Stimulated activated CD8-positive, alpha-beta memory T cell treated with anti-CD3 and anti-CD28 coated beads, Interleukin-4, amount 100 ng/mL, for 24 hours (primary cell): ENCODE results near the gene TSPAN9.
A peak's percentile ranks its signal among the peaks of the same experiment; 100 is the strongest.
"Not testable (repeated sequence)": the region's sequence is repeated elsewhere in the genome, so short reads cannot be mapped to it uniquely, and the experiment has no call there.

ENCODE experiments used
- DNase-seq: peaks from one replicate; pipeline ENCODE4 v3.0.0-alpha.2; 2020; ENCODE audit warnings: low read depth

TSPAN9 gene

DNA sequence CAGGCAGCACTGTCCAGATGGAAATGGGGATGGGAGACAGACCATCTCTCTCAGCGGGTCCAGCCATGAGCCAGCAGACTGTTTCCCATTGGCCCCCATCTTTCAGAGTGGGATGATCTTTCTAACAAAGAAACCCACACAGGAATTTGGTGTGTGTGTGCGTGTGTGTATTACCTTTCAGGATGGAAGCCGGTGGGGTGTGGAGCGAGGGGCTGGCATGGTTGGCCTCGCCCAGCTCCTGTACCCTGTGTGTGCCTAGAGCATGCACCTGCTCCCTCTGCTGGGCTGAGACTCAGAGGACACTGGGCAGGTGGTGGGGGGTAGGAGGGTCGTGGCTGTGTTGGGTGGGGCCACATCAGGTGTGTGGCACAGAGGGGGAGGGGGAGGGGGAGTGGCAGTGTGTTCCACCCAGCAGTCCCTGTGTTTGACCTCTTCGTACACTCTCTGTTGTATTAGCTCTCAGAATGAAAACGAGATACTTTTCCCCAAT lies 33.0 kb upstream of the TSPAN9 start:
- DNase-seq = no peak

DNA sequence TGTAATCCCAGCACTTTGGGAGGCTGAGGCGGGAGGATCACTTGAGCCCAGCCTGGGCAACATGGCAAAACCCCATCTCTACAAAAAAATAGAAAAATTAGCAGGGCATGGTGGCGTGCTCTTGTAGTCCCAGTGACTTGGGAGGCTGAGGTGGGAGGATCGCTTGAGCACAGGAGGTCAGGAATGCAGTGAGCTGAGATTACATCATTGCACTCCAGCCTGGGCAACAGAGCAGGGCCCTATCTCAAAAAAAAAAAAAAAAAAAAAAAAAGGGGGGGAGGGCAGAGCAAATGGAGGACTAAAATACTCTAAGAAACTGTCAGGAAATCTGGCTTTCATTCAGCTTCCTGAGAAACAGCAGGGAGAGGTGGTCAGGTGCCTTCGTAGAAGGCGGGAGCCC lies 31.7 kb upstream of the TSPAN9 start:
- no peak for DNase-seq

DNA sequence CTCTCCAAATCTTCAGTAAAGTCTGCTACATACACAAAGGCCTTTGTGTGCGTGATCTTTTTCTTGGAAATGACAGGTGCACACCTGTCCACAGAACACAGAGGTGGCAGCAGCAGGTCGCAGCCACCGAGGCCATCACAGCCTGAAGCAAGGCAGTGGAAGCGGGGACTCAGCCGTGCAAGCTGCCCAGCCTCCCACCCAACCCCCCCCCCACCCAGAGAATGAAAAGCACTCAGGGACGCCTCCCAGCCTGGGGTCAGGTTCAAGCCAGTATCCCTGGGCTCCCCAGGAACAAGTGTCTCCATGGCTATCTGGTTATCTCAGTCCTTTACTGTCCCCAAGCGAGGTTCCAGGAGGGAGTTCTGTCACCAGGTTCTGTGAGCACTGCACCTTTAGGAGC lies 31.2 kb upstream of the TSPAN9 start:
- no peak for DNase-seq

DNA sequence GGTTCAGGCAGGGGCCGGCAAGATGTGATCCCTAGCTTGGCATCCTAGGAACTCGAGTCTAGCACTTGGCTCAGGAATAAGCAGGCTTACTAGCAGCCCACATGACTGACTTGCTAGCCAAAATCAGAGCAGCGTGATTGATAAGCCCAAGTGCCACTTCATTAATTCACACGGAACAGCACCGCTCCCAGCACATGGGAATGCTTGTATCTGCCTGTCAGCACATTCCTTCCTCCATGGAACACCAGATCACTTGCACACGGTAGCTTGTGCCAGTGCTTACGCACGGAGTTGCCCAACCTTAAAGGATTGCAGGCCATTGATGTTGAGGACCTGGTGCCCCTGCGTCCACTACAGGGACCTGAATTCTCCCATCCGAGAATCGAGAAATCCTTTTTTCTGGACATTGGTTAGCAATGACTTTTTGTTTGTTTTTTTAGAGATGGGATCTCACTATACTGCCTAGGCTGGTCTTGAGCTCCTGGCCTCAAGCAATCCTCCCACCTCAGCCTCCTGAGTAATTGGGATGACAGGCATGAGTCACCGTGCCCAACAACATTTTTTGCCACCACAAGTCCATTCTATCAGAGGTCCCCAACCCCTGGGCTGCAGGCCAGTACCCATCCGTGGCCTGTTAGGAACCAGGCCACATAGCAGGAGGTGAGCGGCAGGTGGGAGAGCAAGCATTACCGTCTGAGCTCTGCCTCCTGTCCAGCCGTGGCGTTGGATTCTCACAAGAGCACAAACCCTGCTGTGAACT lies 30.6 kb upstream of the TSPAN9 start:
- no peak for DNase-seq

DNA sequence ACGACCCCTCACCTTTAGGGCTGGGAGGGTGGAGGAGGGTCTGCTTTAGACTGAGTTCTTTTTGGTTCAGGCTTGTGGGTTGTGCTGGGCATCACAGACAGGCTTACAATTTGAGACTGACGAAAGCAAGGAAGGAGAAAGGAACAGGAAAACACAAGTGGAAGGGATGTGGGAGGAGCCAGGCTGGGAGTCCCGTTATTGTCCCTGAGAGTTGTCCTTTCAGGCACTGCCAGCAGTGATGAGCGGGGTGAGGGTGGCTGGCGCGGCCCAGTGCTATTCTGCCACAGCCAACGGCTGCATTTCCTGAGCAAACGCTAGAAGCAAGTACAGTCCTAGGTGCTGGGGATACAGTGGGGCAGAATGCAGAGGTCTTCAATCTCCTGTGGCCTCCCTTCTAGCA lies 29.2 kb upstream of the TSPAN9 start:
- DNase-seq = no peak

DNA sequence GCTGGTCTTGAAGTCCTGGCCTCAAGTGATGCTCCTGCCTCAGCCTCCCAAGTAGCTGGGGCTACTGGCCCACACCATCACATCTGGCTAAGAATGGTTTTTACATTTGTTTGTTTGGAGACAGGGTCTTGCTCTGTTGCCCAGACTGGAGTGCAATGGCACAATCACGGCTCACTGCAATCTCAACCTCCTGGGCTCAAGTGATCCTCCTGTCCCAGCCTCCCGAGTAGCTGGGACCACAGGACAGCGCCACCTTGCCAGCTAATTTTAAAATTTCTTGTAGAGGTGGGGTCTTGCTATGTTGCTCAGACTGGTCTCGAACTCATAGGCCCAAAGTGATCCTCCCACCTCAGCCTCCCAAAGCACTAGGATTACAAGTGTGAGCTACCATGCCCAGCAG lies 28.6 kb upstream of the TSPAN9 start:
- no peak for DNase-seq

DNA sequence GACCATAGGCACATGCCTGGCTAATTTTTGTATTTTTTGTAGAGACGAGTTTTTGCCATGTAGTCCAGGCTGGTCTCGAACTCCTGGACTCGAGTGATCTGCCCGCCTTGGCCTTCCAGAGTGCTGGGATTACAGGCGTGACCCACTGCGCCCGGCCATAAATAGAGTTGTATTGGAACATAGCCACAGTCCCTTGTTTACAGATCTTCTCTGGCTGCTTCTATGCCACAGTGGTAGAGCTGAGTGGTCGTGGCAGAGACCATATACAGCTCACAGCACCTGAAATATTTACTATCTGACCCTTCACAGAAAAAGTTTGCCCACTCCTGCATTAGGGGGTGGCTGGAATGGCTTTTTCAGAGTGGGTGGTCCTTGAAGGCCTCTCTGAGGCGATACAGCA lies 28.0 kb upstream of the TSPAN9 start:
- DNase-seq = no peak

DNA sequence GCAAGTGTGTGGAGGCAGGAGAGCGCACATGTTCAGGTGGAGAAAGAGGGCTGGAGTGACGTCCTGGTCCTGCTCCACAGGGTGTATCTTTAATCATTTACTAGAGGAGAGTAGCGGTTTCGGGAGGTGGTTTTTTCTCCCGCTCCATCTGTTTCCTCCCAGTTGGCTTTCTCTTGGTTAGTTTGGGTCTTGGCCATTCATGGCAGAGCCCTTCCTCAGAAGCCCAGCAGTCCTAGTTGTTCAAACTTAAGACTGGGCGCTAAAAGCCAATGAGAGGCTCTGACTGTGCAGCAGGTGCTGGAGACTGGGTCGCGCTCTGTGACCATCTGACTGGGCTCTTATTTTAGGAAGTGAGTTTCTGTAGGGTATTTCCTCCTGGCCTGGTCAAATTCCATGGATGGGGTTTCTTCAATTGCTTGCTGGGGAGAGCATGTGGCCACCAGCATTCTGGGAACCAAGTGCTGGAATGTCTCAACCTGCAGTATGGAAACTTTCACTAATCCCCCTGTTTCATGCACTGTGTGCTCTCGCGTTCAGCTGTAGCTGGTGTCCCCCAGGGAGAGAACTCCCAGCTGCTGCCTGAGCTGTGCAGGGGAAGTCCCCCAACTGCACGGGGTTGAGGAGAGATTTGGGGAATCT lies 27.4 kb upstream of the TSPAN9 start:
- no peak for DNase-seq

DNA sequence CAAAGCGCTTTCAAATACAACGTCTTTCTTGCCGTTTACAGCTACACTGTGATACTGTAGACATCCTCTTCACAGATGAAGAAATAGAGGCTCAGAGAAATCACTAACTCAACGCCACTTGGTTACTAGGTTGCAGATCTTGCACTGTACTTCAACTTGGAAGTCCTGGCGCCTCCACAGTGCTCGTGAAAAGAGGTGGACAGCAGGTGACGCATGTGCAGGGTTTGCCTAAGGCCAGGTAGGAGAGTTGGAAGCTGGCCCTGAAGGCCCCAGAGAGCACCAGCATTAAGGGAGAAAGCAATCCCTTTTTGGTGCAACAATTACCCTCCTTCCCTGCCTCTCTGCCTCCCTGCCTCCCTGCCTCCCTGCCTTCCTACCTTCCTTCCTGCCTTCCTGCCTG lies 22.8 kb upstream of the TSPAN9 start:
- DNase-seq = no peak

DNA sequence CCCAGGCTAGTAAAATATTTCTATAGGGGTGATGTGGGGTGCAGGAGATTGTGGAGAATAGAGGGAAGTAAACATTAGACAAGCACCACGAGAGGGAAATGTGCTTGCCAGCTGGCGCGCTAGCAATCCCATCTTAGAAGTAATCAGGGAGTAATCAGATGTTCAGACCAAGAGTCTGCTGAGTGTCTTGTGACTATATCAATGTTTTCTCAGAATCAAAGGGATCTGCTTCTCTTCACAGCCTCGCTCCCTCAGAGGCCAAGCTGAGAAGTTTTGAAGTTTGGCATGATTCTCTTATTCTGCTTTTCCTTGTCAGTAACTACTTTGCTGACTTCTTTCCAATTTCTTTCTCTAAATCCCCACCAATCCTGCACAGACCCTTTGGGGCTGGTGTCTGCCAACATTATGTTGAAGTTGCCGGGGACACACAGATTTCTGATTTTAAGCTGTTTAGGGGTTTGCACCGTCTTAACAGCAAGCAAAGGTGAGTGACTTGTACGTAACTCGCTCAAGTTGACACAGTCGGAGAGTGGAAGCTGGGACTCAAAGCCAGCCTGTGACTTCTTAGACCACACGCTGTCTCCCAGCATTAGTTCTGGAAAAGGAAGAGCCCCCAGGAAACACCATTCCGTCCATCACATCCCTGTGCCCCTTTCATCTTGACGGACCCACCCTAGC lies 22.0 kb upstream of the TSPAN9 start:
- DNase-seq = no peak

DNA sequence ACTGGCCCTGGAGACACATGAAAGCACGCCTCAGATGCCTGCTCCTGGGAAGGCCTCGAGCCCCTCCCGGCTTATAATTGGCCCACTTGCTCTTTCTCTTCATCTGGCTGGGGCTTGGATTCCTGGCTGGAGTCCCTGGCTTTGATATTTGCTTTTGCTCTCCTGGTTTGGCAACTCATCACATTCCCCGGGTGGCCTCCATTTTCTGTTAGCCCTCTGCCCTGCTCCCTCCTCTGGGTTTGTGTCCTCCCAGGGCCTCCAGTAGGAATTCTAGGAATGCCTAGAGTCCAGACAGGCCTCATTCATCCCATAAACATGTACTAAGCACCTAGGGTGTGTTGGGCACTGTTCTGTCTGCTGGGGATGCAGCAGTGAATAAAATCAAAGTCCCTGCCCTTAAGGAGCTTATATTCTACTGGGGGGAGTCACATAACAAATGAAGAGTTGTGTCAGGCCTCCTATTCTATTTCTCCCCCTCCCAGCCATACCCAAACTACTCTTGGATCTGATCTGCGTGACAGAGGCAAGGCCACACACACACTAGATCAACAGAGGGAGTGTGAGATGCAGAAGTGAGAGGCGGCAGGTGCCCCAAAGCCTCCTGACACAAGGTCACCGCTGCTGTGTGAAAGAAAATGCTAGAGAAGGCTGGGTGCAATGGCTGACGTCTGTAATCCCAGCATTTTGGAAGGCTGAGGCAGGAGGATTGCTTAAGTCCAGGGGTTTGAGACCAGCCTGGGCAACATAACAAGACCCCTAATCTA lies 21.3 kb upstream of the TSPAN9 start:
- DNase-seq = no peak

DNA sequence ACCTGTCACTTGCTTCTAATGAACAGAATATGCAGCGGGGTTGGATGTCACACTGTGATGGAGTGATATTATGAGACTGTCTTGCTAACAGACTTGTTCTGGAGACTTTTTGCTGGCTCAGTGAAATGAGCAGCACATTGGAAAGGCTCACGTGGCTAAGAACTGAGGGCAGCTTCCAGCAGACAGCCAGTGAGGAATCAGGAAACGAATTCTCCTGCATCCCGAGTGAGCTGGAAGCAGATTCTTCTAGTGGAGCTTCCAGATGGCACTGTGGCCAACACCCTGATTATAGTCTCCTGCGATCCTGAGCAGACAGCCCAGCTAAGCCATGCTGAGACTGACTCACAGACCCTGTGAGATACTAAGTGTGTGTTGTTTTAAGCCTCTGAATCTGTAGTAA lies 16.1 kb upstream of the TSPAN9 start:
- DNase-seq = no peak

DNA sequence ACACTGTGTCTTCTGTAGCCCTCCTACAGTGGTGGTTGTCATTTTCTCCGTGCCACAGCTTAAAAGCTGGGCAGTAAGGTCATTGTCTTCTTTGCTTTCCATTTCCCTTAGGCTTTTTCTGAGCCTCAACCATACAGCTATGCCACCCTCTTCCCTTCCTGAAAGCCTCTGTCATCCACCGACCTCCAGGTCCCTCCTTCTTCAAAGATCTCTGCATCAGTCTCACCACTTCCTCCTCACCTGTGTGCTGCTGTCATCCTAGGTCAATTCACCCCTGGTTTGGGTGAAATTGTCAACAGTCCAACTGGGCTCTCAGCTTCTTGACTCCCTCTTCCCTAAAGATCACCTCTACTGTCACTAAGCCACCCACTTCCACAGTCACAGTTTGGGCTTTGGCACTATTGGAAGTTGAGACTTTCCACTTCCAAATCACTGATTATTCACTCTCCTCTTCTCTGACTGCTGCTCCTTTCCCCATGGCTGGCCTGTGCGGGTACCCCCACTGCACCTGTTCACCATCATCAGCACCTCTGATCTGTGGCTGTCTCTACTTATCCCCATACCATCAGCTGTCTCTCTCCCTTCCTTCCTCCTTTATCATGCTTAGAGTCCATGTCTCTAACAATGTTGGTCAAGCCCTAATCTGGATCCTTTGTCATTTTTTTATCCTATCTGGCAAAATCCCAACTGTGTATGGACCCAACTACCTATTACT lies 15.5 kb upstream of the TSPAN9 start:
- DNase-seq = no peak

DNA sequence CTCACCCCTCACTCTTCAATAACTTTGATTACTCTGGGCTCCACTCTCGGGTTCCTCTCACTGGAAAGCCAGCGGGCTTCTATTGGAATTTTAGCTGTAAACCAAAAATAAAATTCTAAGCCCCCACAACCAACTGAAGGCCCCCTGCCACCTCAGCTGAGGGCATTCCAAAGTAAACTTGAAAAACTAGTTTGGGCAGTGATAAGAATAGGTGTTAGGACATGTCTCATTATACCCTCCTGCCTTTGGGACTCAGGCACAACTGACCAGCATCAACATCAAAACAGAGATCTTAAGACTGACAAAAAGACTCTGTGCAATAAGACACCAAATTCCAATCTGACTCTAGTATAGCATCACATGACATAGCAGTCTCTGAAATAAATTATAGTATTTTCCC lies 11.9 kb upstream of the TSPAN9 start:
- no peak for DNase-seq

DNA sequence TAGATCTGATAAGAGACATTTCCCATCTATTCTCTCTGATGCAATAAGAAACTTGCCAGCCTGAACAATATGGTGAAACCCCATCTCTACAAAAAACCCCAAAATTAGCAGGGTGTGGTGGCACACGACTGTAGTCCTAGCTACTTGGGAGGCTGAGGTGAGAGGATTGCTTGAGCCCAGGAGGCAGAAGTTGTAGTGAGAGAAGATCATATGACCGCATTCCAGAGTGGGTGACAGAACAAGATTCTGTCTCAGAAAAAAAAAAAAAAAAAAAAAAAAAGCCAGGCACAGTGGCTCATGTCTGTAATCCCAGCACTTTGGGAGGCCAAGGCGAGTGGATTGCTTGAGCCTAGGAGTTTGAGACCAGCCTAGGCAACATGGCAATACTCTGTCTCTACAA lies 11.3 kb upstream of the TSPAN9 start:
- DNase-seq = not testable (repeated sequence)

DNA sequence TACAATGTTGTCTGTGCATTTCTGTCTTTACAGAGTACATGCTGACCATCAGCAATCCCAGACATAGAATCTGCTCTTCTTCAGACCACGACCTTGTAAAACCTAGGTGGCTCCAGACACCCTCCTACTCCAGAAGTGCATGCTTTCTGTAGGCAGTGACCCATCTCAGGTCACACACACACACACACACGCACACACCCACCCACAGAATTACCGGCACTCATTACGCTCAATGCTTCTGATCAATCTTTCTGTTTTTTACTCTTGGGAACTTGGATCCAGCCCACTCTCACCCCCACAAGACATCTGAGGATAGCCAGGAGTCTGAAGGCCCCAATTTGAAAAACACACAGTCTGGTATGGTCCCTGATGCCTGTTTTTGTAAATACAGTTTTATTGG lies 7.5 kb upstream of the TSPAN9 start:
- DNase-seq = no peak

DNA sequence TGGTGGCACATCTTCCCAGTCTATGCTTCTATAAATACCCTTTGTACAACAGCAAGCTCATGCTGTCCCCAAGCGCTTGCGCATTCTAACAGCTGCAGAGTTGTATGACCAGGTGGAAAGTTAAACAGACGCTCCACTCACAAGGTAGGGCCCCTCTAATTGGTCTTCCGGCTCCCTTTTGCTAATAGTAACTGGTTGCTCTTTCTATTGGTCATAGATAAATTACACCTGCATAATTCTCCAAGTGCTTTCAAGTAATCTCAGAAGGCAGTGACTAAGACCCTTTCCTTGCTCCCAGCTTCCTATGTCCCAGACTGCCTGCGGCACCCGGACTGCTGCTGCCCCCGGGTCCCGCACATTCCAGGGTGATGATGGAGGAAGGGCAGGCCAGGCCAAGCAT lies 6.1 kb upstream of the TSPAN9 start:
- DNase-seq = no peak

DNA sequence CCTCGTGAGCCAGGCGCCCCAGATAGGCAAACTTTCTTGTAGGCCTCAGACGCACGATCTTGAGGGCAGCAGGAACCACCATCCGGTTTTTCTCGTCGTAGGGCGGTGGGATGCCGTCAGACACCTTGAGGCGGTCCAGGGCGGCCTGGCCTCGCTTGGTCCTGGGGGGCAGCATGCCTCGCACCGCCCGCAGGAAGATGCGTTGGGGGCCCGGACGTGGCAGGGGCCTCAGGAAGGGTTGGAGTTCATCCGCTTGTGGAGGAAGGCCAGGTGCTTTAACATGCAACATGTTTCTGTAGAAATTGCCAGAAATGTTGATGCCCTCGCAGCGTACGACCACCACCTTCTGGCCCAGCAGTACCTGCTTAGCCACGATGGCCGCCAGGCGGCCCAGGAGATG lies 5.5 kb upstream of the TSPAN9 start:
- no peak for DNase-seq

DNA sequence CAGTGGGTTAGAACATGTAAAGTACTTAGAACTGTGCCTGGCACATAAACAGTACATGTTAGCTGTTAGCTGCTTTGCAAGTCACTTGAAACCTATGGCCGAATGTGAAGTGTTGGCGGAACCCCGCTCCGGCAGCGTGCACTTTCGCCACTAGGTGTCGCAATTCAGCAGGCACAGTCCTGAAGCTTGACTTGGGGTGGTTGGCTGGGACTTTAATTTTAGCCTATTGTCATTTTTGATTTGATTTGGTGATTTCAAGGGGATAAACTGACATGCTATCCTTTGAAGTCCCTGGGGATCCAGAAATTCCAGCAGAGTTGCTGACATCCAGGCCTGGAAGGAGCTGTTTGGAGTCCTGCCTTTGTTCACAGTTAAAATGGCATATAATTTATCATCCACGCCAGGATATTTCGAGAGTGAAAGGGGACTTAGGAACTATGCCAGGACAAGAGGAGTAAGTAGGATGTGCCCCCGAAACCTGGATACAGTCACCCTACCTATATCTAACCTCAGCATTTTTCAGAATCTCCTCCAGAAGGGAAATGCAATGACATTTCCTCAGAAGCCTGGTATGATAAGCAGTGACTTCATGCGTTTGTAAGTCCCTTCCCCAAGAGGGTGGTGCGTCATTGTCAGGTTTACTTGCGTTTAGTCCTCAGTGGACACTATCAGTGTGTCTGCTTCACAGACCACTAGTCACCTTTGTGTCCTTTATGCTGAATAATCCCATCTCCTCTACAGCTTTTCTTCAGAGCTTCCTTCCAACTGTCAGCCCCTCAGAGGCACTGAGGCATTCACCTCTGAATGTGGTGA lies 3.5 kb upstream of the TSPAN9 start:
- peak; percentile 75 for DNase-seq

DNA sequence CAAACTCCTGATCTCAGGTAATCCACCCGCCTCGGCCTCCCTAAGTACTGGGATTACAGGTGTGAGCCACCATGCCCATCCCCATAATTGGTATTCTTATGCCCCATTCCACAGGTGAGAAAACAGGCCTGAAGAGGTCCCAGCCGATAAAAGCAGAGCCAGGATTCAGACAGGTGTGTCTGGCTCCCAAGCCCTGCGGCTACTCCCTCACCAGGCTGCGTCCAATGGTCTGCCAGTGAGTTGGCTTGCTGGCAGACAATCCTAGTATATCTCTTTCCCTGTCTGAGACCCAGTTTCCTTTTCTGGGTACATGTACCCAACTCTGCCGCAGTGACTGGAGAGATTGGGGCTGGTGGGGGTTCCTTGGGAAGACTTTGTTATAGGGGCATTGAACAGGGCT lies 1.9 kb upstream of the TSPAN9 start:
- no peak for DNase-seq

DNA sequence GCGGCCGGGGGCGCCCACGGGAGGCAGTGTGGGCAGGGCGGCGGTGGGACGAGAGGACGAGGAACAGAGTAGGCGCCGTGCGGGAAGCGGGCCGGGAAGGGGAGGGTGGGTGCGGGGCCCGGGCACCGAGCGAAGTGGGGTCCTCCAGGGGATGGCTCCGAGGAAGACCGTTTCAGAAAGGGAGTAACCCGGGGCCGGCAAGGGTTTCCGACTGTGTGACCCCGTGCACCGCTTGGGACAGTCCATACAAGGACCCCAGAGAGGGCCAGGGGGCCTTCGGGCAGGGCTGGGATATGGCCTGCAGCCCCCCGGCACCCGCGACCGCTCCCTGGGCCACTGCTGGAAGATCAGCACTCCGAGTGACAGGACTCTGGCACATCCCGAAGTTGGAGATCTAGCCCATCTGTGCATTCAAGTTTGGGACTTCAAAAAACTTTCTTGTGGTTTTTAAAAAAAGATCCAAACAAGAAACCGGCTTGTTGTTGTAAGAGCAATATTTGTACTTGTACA lies 448 bp downstream of the TSPAN9 start:
- DNase-seq = no peak
